IMR-90 (cell line): Measurements from ENCODE around the gene FBXL16.

Source experiments
- CEBPB ChIP-seq: IDR thresholded peaks from 2 replicates; pipeline ENCODE4 v1.6.1; 2012; ENCODE audit warnings: low read depth, low read length, improper control_type of control experiment
- CHD1 ChIP-seq: IDR thresholded peaks from 2 replicates; pipeline ENCODE4 v1.6.1; 2012; ENCODE audit warnings: low read depth, low read length, improper control_type of control experiment
- CTCF ChIP-seq: conservative IDR thresholded peaks from 2 replicates; pipeline ENCODE4 v1.5.1; 2012; ENCODE audit warnings: mild to moderate bottlenecking, low read depth, low read length, improper control_type of control experiment
- POLR2A ChIP-seq: IDR thresholded peaks from 2 replicates; pipeline ENCODE4 v1.6.1; 2012; ENCODE audit warnings: mild to moderate bottlenecking, low read depth, low read length
- RCOR1 ChIP-seq: IDR thresholded peaks from 2 replicates; pipeline ENCODE4 v1.6.1; 2012; ENCODE audit warnings: mild to moderate bottlenecking, low read length, improper control_type of control experiment; ENCODE audit not compliant: insufficient replicate concordance
- RFX5 ChIP-seq: IDR thresholded peaks from 2 replicates; pipeline ENCODE4 v1.8.0; 2012; ENCODE audit warnings: low read depth, mild to moderate bottlenecking, low read length, moderate library complexity

- TF ChIP-seq RCOR1 (no peak), CTCF (no peak), CEBPB (no peak), POLR2A (no peak), RFX5 (no peak), CHD1 (no peak)
Observed at GRCh38 chr16:700684-701584, 4.7 kb downstream of the FBXL16 start.
